Mesendoderm (in vitro differentiated cells): ENCODE results near the gene OSBPL8.
"Not testable (repeated sequence)": the region's sequence is repeated elsewhere in the genome, so short reads cannot be mapped to it uniquely, and the experiment has no call there.

Source experiments
- DNase-seq: peaks from one replicate; pipeline ENCODE4 v3.0.0; 2013
- H2AK5ac ChIP-seq: 2 replicates; pipeline ENCODE4 v1.6.1; 2013; ENCODE audit warnings: low read length, inconsistent platforms
- H2BK120ac ChIP-seq: 2 replicates; pipeline ENCODE4 v1.6.1; 2013; ENCODE audit warnings: low read depth, mild to moderate bottlenecking, low read length, moderate library complexity, mixed read lengths
- H2BK15ac ChIP-seq: replicated peaks from 2 replicates; pipeline ENCODE4 v1.6.1; 2013; ENCODE audit warnings: low read depth, mild to moderate bottlenecking, moderate library complexity
- H2BK5ac ChIP-seq: 2 replicates; pipeline ENCODE4 v1.6.1; 2013; ENCODE audit warnings: low read length, inconsistent platforms
- H3K18ac ChIP-seq: 2 replicates; pipeline ENCODE4 v1.6.1; 2013; ENCODE audit warnings: mild to moderate bottlenecking, low read length, mixed read lengths
- H3K23ac ChIP-seq: one replicate; pipeline ENCODE4 v1.6.1; 2013; ENCODE audit warnings: low read length
- H3K27ac ChIP-seq: 2 replicates; pipeline ENCODE4 v1.5.1; 2013; ENCODE audit warnings: low read depth, mild to moderate bottlenecking, inconsistent platforms, low read length, moderate library complexity
- H3K27me3 ChIP-seq: 2 replicates; pipeline ENCODE4 v1.6.1; 2013; ENCODE audit warnings: low read length, control low read depth, mild to moderate bottlenecking, inconsistent platforms; ENCODE audit not compliant: insufficient read depth, poor library complexity
- H3K36me3 ChIP-seq: 2 replicates; pipeline ENCODE4 v1.6.1; 2013; ENCODE audit warnings: low read length, inconsistent platforms; ENCODE audit not compliant: control insufficient read depth, insufficient read depth
- H3K4ac ChIP-seq: one replicate; pipeline ENCODE4 v1.6.1; 2013; ENCODE audit warnings: low read depth, mild to moderate bottlenecking, low read length, moderate library complexity
- H3K4me1 ChIP-seq: 2 replicates; pipeline ENCODE4 v1.6.1; 2013; ENCODE audit warnings: low read depth, low read length, inconsistent platforms; ENCODE audit not compliant: control insufficient read depth
- H3K4me2 ChIP-seq: 2 replicates; pipeline ENCODE4 v1.6.1; 2013; ENCODE audit warnings: low read length
- H3K4me3 ChIP-seq: 2 replicates; pipeline ENCODE4 v1.5.1; 2013; ENCODE audit warnings: mild to moderate bottlenecking, low read length
- H3K56ac ChIP-seq: one replicate; pipeline ENCODE4 v1.6.1; 2013; ENCODE audit warnings: low read length
- H3K79me1 ChIP-seq: 2 replicates; pipeline ENCODE4 v1.6.1; 2013; ENCODE audit warnings: low read length, inconsistent platforms
- H3K79me2 ChIP-seq: 2 replicates; pipeline ENCODE4 v1.6.1; 2013; ENCODE audit warnings: mild to moderate bottlenecking, low read length; ENCODE audit not compliant: control insufficient read depth, insufficient read depth
- H3K9ac ChIP-seq: 2 replicates; pipeline ENCODE4 v1.6.1; 2013; ENCODE audit warnings: low read length, inconsistent platforms
- H4K5ac ChIP-seq: one replicate; pipeline ENCODE4 v1.6.1; 2013; ENCODE audit warnings: low read length
- H4K8ac ChIP-seq: one replicate; pipeline ENCODE4 v1.6.1; 2013; ENCODE audit warnings: low read depth, mild to moderate bottlenecking, control low read depth, low read length, moderate library complexity
- WGBS: extraction: QIAGEN DNeasy Blood & Tissue Kit; methylation state at CpG from one replicate; pipeline ENCODE4 v1.1.7; 2013; ENCODE audit warnings: low lambda C conversion rate, missing lambda C conversion rate; ENCODE audit not compliant: insufficient coverage; ENCODE audit errors: extremely low coverage; 5-methylcytosine and 5-hydroxymethylcytosine counted together

OSBPL8 gene

GRCh38 chr12:76374386-76375020, 185.1 kb downstream of the OSBPL8 start:
- H2BK5ac ChIP-seq, result no peak overlapping the region
- no peak overlapping the region for H4K8ac ChIP-seq
- DNase-seq, result no peak
- no peak overlapping the region for H3K56ac ChIP-seq
- H3K18ac ChIP-seq, result no peak overlapping the region
- no peak overlapping the region for H3K23ac ChIP-seq
- no peak overlapping the region for H3K4ac ChIP-seq
- no peaks in the 10 kb centered on the region for H3K79me2 ChIP-seq
- no peak overlapping the region for H3K27ac ChIP-seq
- H3K79me1 ChIP-seq, result no peaks in the 10 kb centered on the region
- no peak overlapping the region for H2AK5ac ChIP-seq
- no peak overlapping the region for H2BK120ac ChIP-seq
- H3K9ac ChIP-seq, result no peak overlapping the region
- no CpG with 5 or more reads among the region's 1 CpG for WGBS
- no peaks in the 10 kb centered on the region for H3K36me3 ChIP-seq
- H4K5ac ChIP-seq, result no peak overlapping the region
- H3K4me1 ChIP-seq, result no peaks in the 10 kb centered on the region
- H3K27me3 ChIP-seq, result no peaks in the 10 kb centered on the region
- H3K4me2 ChIP-seq, result no peak overlapping the region
- H2BK15ac ChIP-seq, result no peak overlapping the region
- no peak overlapping the region for H3K4me3 ChIP-seq

DNA sequence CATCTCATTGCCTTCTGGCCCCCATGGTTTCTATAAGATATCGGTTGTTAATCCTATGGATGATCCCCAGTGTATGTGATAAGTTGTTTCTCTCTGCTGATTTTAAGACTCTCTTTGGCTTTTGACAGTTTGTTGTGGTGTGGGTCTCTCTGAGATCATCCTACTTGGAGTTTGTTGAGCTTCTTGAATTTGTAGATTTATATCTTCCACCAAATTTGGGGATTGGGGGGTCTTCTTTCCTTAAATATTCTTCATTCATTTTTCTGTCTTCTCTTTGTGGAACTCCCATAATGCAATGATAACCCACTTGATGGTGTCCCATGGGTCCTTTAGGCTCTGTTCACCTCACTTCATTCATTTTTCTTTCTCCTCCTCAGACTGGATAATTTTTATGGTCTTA, 191.3 kb downstream of the OSBPL8 start:
- no peak overlapping the region for H3K23ac ChIP-seq
- no peak overlapping the region for H3K9ac ChIP-seq
- H2AK5ac ChIP-seq, result no peak overlapping the region
- H3K27me3 ChIP-seq, result no peaks in the 10 kb centered on the region
- no peak overlapping the region for H4K8ac ChIP-seq
- H3K56ac ChIP-seq, result no peak overlapping the region
- H4K5ac ChIP-seq, result no peak overlapping the region
- no peak overlapping the region for H2BK120ac ChIP-seq
- H3K4me2 ChIP-seq, result no peak overlapping the region
- H3K79me2 ChIP-seq, result no peaks in the 10 kb centered on the region
- no peak overlapping the region for H3K27ac ChIP-seq
- no peak overlapping the region for H3K18ac ChIP-seq
- H3K79me1 ChIP-seq, result no peaks in the 10 kb centered on the region
- no peak overlapping the region for H2BK15ac ChIP-seq
- no peaks in the 10 kb centered on the region for H3K36me3 ChIP-seq
- DNase-seq, result no peak
- no peak overlapping the region for H3K4me3 ChIP-seq
- no peaks in the 10 kb centered on the region for H3K4me1 ChIP-seq
- H3K4ac ChIP-seq, result no peak overlapping the region
- WGBS, result no CpG with 5 or more reads among the region's 1 CpG
- no peak overlapping the region for H2BK5ac ChIP-seq

GRCh38 chr12:76366163-76366562, 193.4 kb downstream of the OSBPL8 start:
- Histone ChIP-seq H2BK5ac (no peak overlapping the region), H2AK5ac (no peak overlapping the region), H2BK120ac (no peak overlapping the region), H3K36me3 (no peaks in the 10 kb centered on the region), H3K27ac (no peak overlapping the region), H3K79me1 (no peaks in the 10 kb centered on the region), H3K79me2 (no peaks in the 10 kb centered on the region), H3K27me3 (no peaks in the 10 kb centered on the region), H3K56ac (no peak overlapping the region), H3K4me1 (no peaks in the 10 kb centered on the region), H3K4me3 (no peak overlapping the region), H3K4me2 (no peak overlapping the region), H4K8ac (no peak overlapping the region), H2BK15ac (no peak overlapping the region), H3K9ac (no peak overlapping the region), H4K5ac (no peak overlapping the region), H3K4ac (no peak overlapping the region), H3K18ac (no peak overlapping the region), H3K23ac (no peak overlapping the region)
- no CpG with 5 or more reads among the region's 1 CpG for WGBS
- DNase-seq, result no peak

DNA sequence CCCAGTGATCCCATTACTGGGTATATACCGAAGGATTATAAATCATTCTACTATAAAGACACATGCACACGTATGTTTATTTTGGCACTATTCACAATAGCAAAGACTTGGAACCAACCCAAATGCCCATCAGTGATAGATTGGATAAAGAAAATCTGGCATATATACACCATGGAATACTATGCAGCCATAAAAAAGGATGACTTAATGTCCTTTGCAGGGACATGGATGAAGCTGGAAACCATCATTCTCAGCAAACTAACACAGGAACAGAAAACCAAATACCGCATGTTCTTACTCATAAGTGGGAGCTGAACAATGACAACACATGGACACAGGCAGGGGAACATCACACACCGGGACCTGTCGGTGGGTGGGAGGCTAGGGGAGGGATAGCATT, 195.4 kb downstream of the OSBPL8 start:
- H4K5ac ChIP-seq, H3K9ac ChIP-seq, H2AK5ac ChIP-seq, H3K27ac ChIP-seq, H3K4ac ChIP-seq, H3K23ac ChIP-seq, H2BK15ac ChIP-seq, H3K4me2 ChIP-seq, H3K18ac ChIP-seq, H3K79me1 ChIP-seq, H3K79me2 ChIP-seq, H3K4me3 ChIP-seq, H3K4me1 ChIP-seq, H4K8ac ChIP-seq, H3K36me3 ChIP-seq, H3K27me3 ChIP-seq, H2BK5ac ChIP-seq, H3K56ac ChIP-seq, H2BK120ac ChIP-seq, DNase-seq: not testable (repeated sequence)
- no CpG with 5 or more reads among the region's 5 CpGs for WGBS

DNA sequence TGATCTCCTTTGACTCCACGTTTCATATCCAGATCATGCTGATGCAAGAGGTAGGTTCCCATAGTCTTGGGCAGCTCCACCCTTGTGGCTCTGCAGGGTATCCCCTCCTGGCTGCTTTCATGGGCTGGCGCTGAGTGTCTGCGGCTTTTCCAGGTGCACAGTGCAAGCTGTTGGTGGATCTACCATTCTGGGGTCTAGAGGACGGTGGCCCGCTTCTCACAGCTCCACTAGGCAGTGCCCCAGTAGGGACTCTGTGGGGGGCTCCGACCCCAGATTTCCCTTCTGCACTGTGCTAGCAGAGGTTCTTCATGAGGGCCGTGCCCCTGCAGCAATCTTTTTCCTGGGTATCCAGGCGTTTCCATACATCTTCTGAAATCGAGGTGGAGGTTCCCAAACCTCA, 199.3 kb downstream of the OSBPL8 start:
- Histone ChIP-seq H3K4me1 (no peaks in the 10 kb centered on the region), H3K79me1 (no peaks in the 10 kb centered on the region), H3K4ac (no peak overlapping the region), H2BK120ac (no peak overlapping the region), H3K27ac (no peak overlapping the region), H3K4me3 (no peak overlapping the region), H4K5ac (no peak overlapping the region), H3K9ac (no peak overlapping the region), H2BK5ac (no peak overlapping the region), H3K56ac (no peak overlapping the region), H2AK5ac (no peak overlapping the region), H3K4me2 (no peak overlapping the region), H2BK15ac (no peak overlapping the region), H3K79me2 (no peaks in the 10 kb centered on the region), H4K8ac (no peak overlapping the region), H3K27me3 (no peaks in the 10 kb centered on the region), H3K23ac (no peak overlapping the region), H3K18ac (no peak overlapping the region), H3K36me3 (no peaks in the 10 kb centered on the region)
- no peak for DNase-seq
- WGBS, result no CpG with 5 or more reads among the region's 9 CpGs

GRCh38 chr12:76356071-76356470, 203.5 kb downstream of the OSBPL8 start:
- no CpG with 5 or more reads among the region's 1 CpG for WGBS
- Histone ChIP-seq H2BK15ac (no peak overlapping the region), H3K4me1 (no peaks in the 10 kb centered on the region)

More at GRCh38 chr12:76356071-76356470, 203.5 kb downstream of the OSBPL8 start:
- Histone ChIP-seq H3K18ac (no peak overlapping the region), H3K23ac (no peak overlapping the region), H3K9ac (no peak overlapping the region), H3K79me1 (no peaks in the 10 kb centered on the region), H3K36me3 (no peaks in the 10 kb centered on the region), H2AK5ac (no peak overlapping the region), H3K4me2 (no peak overlapping the region), H3K56ac (no peak overlapping the region), H3K27ac (no peak overlapping the region), H2BK120ac (no peak overlapping the region), H3K79me2 (no peaks in the 10 kb centered on the region), H3K4ac (no peak overlapping the region), H4K5ac (no peak overlapping the region), H3K4me3 (no peak overlapping the region), H4K8ac (no peak overlapping the region), H3K27me3 (no peaks in the 10 kb centered on the region), H2BK5ac (no peak overlapping the region)
- DNase-seq, result peak; percentile 44
